ENCODE data around the gene SET.

DNA sequence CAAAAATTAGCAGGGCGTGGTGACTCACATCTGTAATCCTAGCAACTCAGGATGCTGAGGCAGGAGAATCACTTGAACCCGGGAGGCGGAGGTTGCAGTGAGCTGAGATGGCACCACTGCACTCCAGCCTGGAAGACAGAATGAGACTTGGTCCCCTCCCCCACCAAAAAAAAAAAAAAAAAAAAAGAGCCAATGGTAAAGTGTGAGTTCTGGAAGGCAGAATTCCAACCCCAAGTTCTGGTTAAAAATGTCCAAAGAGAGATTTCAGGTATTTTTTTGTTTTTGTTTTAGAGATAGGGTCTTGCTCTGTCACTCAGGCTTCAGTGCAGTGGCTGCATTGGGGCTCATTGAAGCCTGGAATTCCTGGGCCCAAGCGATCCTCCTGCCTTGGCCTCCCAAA is 1.6 kb upstream of the SET start:
- TF ChIP-seq, protein P1, sequence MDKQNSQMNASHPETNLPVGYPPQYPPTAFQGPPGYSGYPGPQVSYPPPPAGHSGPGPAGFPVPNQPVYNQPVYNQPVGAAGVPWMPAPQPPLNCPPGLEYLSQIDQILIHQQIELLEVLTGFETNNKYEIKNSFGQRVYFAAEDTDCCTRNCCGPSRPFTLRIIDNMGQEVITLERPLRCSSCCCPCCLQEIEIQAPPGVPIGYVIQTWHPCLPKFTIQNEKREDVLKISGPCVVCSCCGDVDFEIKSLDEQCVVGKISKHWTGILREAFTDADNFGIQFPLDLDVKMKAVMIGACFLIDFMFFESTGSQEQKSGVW (CRISPR knock-in tag; IDR thresholded peaks at IDR 0.05; ENCODE audit: borderline replicate concordance): no peak
- TF ChIP-seq ZNF354B (CRISPR knock-in tag; IDR thresholded peaks at IDR 0.05) (no peak), MYC (CRISPR knock-in tag; IDR thresholded peaks at IDR 0.05; ENCODE audit: borderline replicate concordance) (no peak), YY1 (IDR thresholded peaks at IDR 0.05; ENCODE audit: insufficient read depth, insufficient replicate concordance, low read depth, low read length) (no peak), ZNF260 (CRISPR knock-in tag; IDR thresholded peaks at IDR 0.05; ENCODE audit: borderline replicate concordance, low read depth) (no peak), PHF21A (CRISPR knock-in tag; IDR thresholded peaks at IDR 0.05) (no peak), SP1 (IDR thresholded peaks at IDR 0.05) (no peak), SP1 (CRISPR knock-in tag; IDR thresholded peaks at IDR 0.05) (no peak), ZNF761 (CRISPR knock-in tag; conservative IDR thresholded peaks at IDR 0.05) (no peak), REXO4 (CRISPR knock-in tag; IDR thresholded peaks at IDR 0.05; ENCODE audit: borderline replicate concordance) (no peak), CENPT (CRISPR knock-in tag; IDR thresholded peaks at IDR 0.05; ENCODE audit: low read depth) (no peak), EP300 (IDR thresholded peaks at IDR 0.05; ENCODE audit: low read depth in 2 of 2, low read length in 2 of 2) (no peak), EP300 (CRISPR knock-in tag; IDR thresholded peaks at IDR 0.05; ENCODE audit: borderline replicate concordance) (no peak)
- TF ChIP-seq, protein P2, sequence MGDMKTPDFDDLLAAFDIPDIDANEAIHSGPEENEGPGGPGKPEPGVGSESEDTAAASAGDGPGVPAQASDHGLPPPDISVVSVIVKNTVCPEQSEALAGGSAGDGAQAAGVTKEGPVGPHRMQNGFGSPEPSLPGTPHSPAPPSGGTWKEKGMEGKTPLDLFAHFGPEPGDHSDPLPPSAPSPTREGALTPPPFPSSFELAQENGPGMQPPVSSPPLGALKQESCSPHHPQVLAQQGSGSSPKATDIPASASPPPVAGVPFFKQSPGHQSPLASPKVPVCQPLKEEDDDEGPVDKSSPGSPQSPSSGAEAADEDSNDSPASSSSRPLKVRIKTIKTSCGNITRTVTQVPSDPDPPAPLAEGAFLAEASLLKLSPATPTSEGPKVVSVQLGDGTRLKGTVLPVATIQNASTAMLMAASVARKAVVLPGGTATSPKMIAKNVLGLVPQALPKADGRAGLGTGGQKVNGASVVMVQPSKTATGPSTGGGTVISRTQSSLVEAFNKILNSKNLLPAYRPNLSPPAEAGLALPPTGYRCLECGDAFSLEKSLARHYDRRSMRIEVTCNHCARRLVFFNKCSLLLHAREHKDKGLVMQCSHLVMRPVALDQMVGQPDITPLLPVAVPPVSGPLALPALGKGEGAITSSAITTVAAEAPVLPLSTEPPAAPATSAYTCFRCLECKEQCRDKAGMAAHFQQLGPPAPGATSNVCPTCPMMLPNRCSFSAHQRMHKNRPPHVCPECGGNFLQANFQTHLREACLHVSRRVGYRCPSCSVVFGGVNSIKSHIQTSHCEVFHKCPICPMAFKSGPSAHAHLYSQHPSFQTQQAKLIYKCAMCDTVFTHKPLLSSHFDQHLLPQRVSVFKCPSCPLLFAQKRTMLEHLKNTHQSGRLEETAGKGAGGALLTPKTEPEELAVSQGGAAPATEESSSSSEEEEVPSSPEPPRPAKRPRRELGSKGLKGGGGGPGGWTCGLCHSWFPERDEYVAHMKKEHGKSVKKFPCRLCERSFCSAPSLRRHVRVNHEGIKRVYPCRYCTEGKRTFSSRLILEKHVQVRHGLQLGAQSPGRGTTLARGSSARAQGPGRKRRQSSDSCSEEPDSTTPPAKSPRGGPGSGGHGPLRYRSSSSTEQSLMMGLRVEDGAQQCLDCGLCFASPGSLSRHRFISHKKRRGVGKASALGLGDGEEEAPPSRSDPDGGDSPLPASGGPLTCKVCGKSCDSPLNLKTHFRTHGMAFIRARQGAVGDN (CRISPR knock-in tag; IDR thresholded peaks at IDR 0.05): no peak
- TF ChIP-seq, protein P3, sequence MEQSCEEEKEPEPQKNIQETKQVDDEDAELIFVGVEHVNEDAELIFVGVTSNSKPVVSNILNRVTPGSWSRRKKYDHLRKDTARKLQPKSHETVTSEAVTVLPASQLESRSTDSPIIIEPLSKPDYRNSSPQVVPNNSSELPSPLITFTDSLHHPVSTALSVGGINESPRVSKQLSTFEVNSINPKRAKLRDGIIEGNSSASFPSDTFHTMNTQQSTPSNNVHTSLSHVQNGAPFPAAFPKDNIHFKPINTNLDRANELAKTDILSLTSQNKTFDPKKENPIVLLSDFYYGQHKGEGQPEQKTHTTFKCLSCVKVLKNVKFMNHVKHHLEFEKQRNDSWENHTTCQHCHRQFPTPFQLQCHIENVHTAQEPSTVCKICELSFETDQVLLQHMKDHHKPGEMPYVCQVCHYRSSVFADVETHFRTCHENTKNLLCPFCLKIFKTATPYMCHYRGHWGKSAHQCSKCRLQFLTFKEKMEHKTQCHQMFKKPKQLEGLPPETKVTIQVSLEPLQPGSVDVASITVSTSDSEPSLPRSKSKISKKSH (CRISPR knock-in tag; IDR thresholded peaks at IDR 0.05; ENCODE audit: borderline replicate concordance): no peak
